H1 (cell line): ENCODE results near the gene OR51T1. TPM values are rescaled to one million over a fixed set of nuclear protein-coding genes. Genes with fewer than 3 reads are reported as not detected.

Experiments
- CTCF ChIA-PET: fragments of 300-600 bp; sonication (Branson Sonifier 250); formaldehyde crosslinking; loops from one replicate; lab custom pipeline; 2021; ENCODE audit not compliant: partially characterized antibody; lab: Charles Lee
- POLR2A ChIA-PET: fragments of 300-600 bp; sonication (Branson Sonifier 250); formaldehyde crosslinking; loops from one replicate; lab custom pipeline; 2021; ENCODE audit warnings: inconsistent platforms; ENCODE audit not compliant: partially characterized antibody; lab: Charles Lee
- DNase-seq, 2 experiments: peaks; one replicate each; pipeline versions ENCODE4 v3.0.0 to v3.0.0-alpha.2; 2010 to 2022; ENCODE audit warnings: low spot score in 2 of 2, low read depth in 1 of 2, mixed read lengths in 1 of 2
- FAIRE-seq: peaks from 2 replicates; lab custom pipeline; 2011; peaks lifted over from hg19 to GRCh38; lab: Jason Lieb, UNC
- H2AFZ ChIP-seq: 2 replicates; pipeline ENCODE4 v1.8.1; 2012; ENCODE audit warnings: low read length, inconsistent platforms
- H2AK5ac ChIP-seq: 2 replicates; pipeline ENCODE4 v1.6.1; 2013; ENCODE audit warnings: low read depth, low read length
- H2BK120ac ChIP-seq: replicated peaks from 2 replicates; pipeline ENCODE3; 2013; ENCODE audit warnings: low read depth, low read length, inconsistent platforms
- H2BK12ac ChIP-seq: 2 replicates; pipeline ENCODE4 v1.6.1; 2013; ENCODE audit warnings: low read depth, low read length
- H2BK15ac ChIP-seq: 2 replicates; pipeline ENCODE4 v1.6.1; 2013; ENCODE audit warnings: low read length
- H2BK20ac ChIP-seq: 2 replicates; pipeline ENCODE4 v1.6.1; 2013; ENCODE audit warnings: low read length
- H2BK5ac ChIP-seq: 2 replicates; pipeline ENCODE4 v1.6.1; 2013; ENCODE audit warnings: low read depth, low read length
- H3K14ac ChIP-seq: 2 replicates; pipeline ENCODE4 v1.6.1; 2013; ENCODE audit warnings: inconsistent platforms; ENCODE audit not compliant: insufficient read length
- H3K18ac ChIP-seq: 2 replicates; pipeline ENCODE4 v1.6.1; 2013; ENCODE audit warnings: low read length; ENCODE audit errors: extremely low read depth
- H3K23ac ChIP-seq: 2 replicates; pipeline ENCODE4 v1.6.1; 2013; ENCODE audit warnings: inconsistent platforms; ENCODE audit not compliant: insufficient read length
- H3K23me2 ChIP-seq: 2 replicates; pipeline ENCODE4 v1.6.1; 2013; ENCODE audit warnings: low read depth, low read length
- H3K27ac ChIP-seq: 2 replicates; pipeline ENCODE4 v1.6.1; 2011; ENCODE audit warnings: low read depth, low read length, inconsistent platforms
- H3K27me3 ChIP-seq, 4 experiments: replicated peaks in 1 of 4; 1 replicate in 1 of 4; 2 replicates in 3 of 4; pipeline versions ENCODE4 v1.6.1 to v1.8.1; 2011 to 2013; ENCODE audit warnings: low read length in 3 of 4, mild to moderate bottlenecking in 3 of 4, inconsistent platforms in 2 of 4, mixed read lengths in 2 of 4, moderate library complexity in 1 of 4; ENCODE audit not compliant: control insufficient read depth in 3 of 4, insufficient read depth in 3 of 4; ENCODE audit errors: extremely low read depth in 1 of 4
- H3K36me3 ChIP-seq, 4 experiments: 2 replicates each; pipeline versions ENCODE4 v1.6.1 to v1.8.1; 2011 to 2013; ENCODE audit warnings: mild to moderate bottlenecking in 4 of 4, low read length in 3 of 4, moderate library complexity in 2 of 4, control low read depth in 1 of 4, inconsistent platforms in 1 of 4; ENCODE audit not compliant: insufficient read depth in 4 of 4, control insufficient read depth in 2 of 4
- H3K4ac ChIP-seq: replicated peaks from 2 replicates; pipeline ENCODE3; 2013; ENCODE audit warnings: low read length, low read depth, mixed read lengths, inconsistent platforms; ENCODE audit not compliant: insufficient read length
- H3K4me1 ChIP-seq, 4 experiments: replicated peaks in 1 of 4; 1 replicate in 1 of 4; 2 replicates in 3 of 4; pipeline versions ENCODE4 v1.6.1 to v1.8.1; 2011 to 2013; ENCODE audit warnings: low read length in 3 of 4, inconsistent platforms in 2 of 4, mixed read lengths in 1 of 4; ENCODE audit not compliant: insufficient read depth in 4 of 4, control insufficient read depth in 3 of 4
- H3K4me2 ChIP-seq, 2 experiments: 2 replicates each; pipeline versions ENCODE4 v1.6.1 to v1.8.1; 2011 to 2013; ENCODE audit warnings: low read depth in 2 of 2, low read length in 2 of 2, control low read depth in 1 of 2, inconsistent platforms in 1 of 2, mild to moderate bottlenecking in 1 of 2; ENCODE audit not compliant: insufficient read depth in 1 of 2
- H3K4me3 ChIP-seq, 4 experiments: fragments of 200-600, 300-600 bp in 1 of 4; sonication (generic), shearing (Covaris generic), sonication (Bioruptor Twin) in 1 of 4; 2 replicates each; pipeline versions ENCODE4 v1.5.1 to v1.8.1; 2011 to 2016; ENCODE audit warnings: low read length in 4 of 4, low read depth in 3 of 4, control low read depth in 2 of 4, inconsistent platforms in 2 of 4, mild to moderate bottlenecking in 2 of 4, mixed read lengths in 1 of 4, moderate library complexity in 1 of 4; ENCODE audit not compliant: insufficient read depth in 2 of 4; ENCODE audit errors: extremely low read depth in 1 of 4
- H3K56ac ChIP-seq: replicated peaks from 2 replicates; pipeline ENCODE3; 2013; ENCODE audit warnings: low read depth, mild to moderate bottlenecking, mixed read lengths, low read length, inconsistent platforms; ENCODE audit not compliant: insufficient read length
- H3K79me1 ChIP-seq: 2 replicates; pipeline ENCODE4 v1.6.1; 2013; ENCODE audit warnings: low read depth, low read length, control low read depth
- H3K79me2 ChIP-seq, 2 experiments: 2 replicates each; pipeline versions ENCODE4 v1.6.1 to v1.8.1; 2012 to 2013; ENCODE audit warnings: low read length in 2 of 2, mild to moderate bottlenecking in 2 of 2, inconsistent platforms in 1 of 2; ENCODE audit not compliant: insufficient read depth in 2 of 2, control insufficient read depth in 1 of 2
- H3K9ac ChIP-seq, 4 experiments: replicated peaks in 1 of 4; 1 replicate in 1 of 4; 2 replicates in 3 of 4; pipeline versions ENCODE4 v1.6.1 to v1.8.1; 2011 to 2013; ENCODE audit warnings: low read depth in 3 of 4, low read length in 3 of 4, control low read depth in 2 of 4, mild to moderate bottlenecking in 2 of 4, moderate library complexity in 2 of 4, inconsistent platforms in 1 of 4; ENCODE audit errors: extremely low read depth in 1 of 4
- H3K9me3 ChIP-seq, 2 experiments: 2 replicates each; pipeline versions ENCODE4 v1.6.1 to v1.8.1; 2012 to 2013; ENCODE audit warnings: mild to moderate bottlenecking in 2 of 2, moderate library complexity in 2 of 2, control low read depth in 1 of 2, inconsistent platforms in 1 of 2, low read depth in 1 of 2, low read length in 1 of 2, mixed read lengths in 1 of 2; ENCODE audit not compliant: insufficient read depth in 2 of 2
- H4K20me1 ChIP-seq, 2 experiments: replicated peaks in 1 of 2; 2 replicates each; pipeline versions ENCODE3 to v1.8.1; 2011 to 2013; ENCODE audit warnings: inconsistent platforms in 2 of 2, low read length in 2 of 2, mild to moderate bottlenecking in 1 of 2; ENCODE audit not compliant: insufficient read depth in 2 of 2, control insufficient read depth in 1 of 2
- H4K5ac ChIP-seq: 2 replicates; pipeline ENCODE4 v1.6.1; 2013; ENCODE audit warnings: low read length, low read depth, mixed read lengths, inconsistent platforms; ENCODE audit not compliant: insufficient read length
- H4K8ac ChIP-seq: 2 replicates; pipeline ENCODE4 v1.8.0; 2013; ENCODE audit warnings: mild to moderate bottlenecking, moderate library complexity, low read length, inconsistent platforms; ENCODE audit not compliant: insufficient read depth; ENCODE audit errors: extremely low read depth
- H4K91ac ChIP-seq: replicated peaks from 2 replicates; pipeline ENCODE3; 2013; ENCODE audit warnings: low read length, mixed read lengths, inconsistent platforms; ENCODE audit not compliant: insufficient read length
- CBX5 ChIP-seq: fragments of 300-800, 300-1000 bp; sonication (generic); IDR thresholded peaks from 2 replicates; pipeline ENCODE4 v1.7.1; 2016; ENCODE audit warnings: antibody characterized with exemption, low read length, low read depth
- CTBP2 ChIP-seq: IDR thresholded peaks from 2 replicates; pipeline ENCODE4 v1.7.0; 2011; ENCODE audit warnings: borderline replicate concordance, mild to moderate bottlenecking, moderate library complexity, mixed read lengths, low read length; ENCODE audit not compliant: insufficient read depth, insufficient read length
- CTCF ChIP-seq, 3 experiments: IDR thresholded peaks; 1 replicate in 2 of 3; 2 replicates in 1 of 3; pipeline versions ENCODE4 v1.5.1 to v1.6.1; 2011; ENCODE audit warnings: low read length in 3 of 3, mild to moderate bottlenecking in 3 of 3, inconsistent platforms in 2 of 3, low read depth in 1 of 3, moderate library complexity in 1 of 3; ENCODE audit not compliant: insufficient read depth in 1 of 3; ENCODE audit errors: control extremely low read depth in 1 of 3
- E2F6 ChIP-seq: IDR thresholded peaks from 2 replicates; pipeline ENCODE4 v1.6.1; 2012; ENCODE audit warnings: inconsistent platforms
- EGR1 ChIP-seq: IDR thresholded peaks from 2 replicates; pipeline ENCODE4 v1.6.1; 2011; ENCODE audit warnings: low read depth, low read length, borderline replicate concordance
- EZH2 ChIP-seq: fragments of 200-600 bp; sonication (generic); IDR thresholded peaks from 2 replicates; pipeline ENCODE4 v1.7.1; 2012; ENCODE audit warnings: low read depth, mild to moderate bottlenecking, moderate library complexity, low read length, inconsistent platforms; ENCODE audit not compliant: severe bottlenecking
- KDM4A ChIP-seq: IDR thresholded peaks from one replicate; pipeline ENCODE4 v1.7.1; 2012; ENCODE audit warnings: low read depth, mild to moderate bottlenecking, moderate library complexity, low read length, inconsistent platforms; ENCODE audit not compliant: severe bottlenecking
- NANOG ChIP-seq: IDR thresholded peaks from 2 replicates; pipeline ENCODE4 v1.6.1; 2011; ENCODE audit warnings: low read length, low read depth, mild to moderate bottlenecking, inconsistent platforms; ENCODE audit not compliant: insufficient read depth, poor library complexity, severe bottlenecking
- PHF8 ChIP-seq: fragments of 200-600 bp; sonication (generic); conservative IDR thresholded peaks from 2 replicates; pipeline ENCODE4 v1.7.1; 2012; ENCODE audit warnings: low read depth, mild to moderate bottlenecking, inconsistent platforms, low read length, moderate library complexity
- RAD21 ChIP-seq, 2 experiments: IDR thresholded peaks in 1 of 2; conservative IDR thresholded peaks in 1 of 2; 2 replicates each; pipeline ENCODE4 v1.6.1; 2011; ENCODE audit warnings: low read depth in 2 of 2, low read length in 2 of 2, improper control_type of control experiment in 1 of 2, inconsistent platforms in 1 of 2, mild to moderate bottlenecking in 1 of 2, moderate library complexity in 1 of 2
- WGBS, 2 experiments: shearing (Covaris generic) in 1 of 2; methylation state at CpG; one replicate each; pipeline versions ENCODE4 v1.1.6 to v1.1.7; 2013 to 2015; ENCODE audit warnings: low lambda C conversion rate in 2 of 2, mixed read lengths in 2 of 2, inconsistent platforms in 1 of 2, low coverage in 1 of 2, missing lambda C conversion rate in 1 of 2; ENCODE audit not compliant: insufficient replicate concordance in 2 of 2, insufficient coverage in 1 of 2, insufficient read length in 1 of 2; ENCODE audit errors: extremely low coverage in 1 of 2, missing lambda C conversion rate in 1 of 2; 5-methylcytosine and 5-hydroxymethylcytosine counted together
- polyA plus RNA-seq, 7 experiments: library from polyadenylated mRNA; depleted of rRNA in 3 of 7; stranded (reverse) in 5 of 7; unstranded in 2 of 7; fragments of >200 nt in 5 of 7; fragments of 200-250 nt in 2 of 7; gene quantifications; 1 replicate in 5 of 7; 2 replicates in 1 of 7; 4 replicates in 1 of 7; pipeline versions ENCODE4 v1.2.1 to v1.2.3, GENCODE V29; 2011 to 2013; ENCODE audit warnings: missing spikeins in 2 of 7, mixed read lengths in 2 of 7
- total RNA-seq: library from RNA; stranded (reverse); fragmentation: NEBNext Ultra II Directional; extraction: Animal tissue kit (Norgen Biotek cat#: 25700); gene quantifications from 2 replicates; pipeline ENCODE4 v1.2.1, GENCODE V29; 2021

The OR51T1 gene
- total and polyA plus RNA-seq, 2 of the 8 experiments (the other 6 are each of a cell fraction or from before 2014, with no cell fraction given): not detected

- H4K20me1 ChIP-seq: peaks cover 0 to 1% of the 10 kb centered on the region in 2 experiments
- no peak overlapping the region for H3K9ac ChIP-seq
- H3K27me3 ChIP-seq: no peaks in the 10 kb centered on the region
- H2AFZ ChIP-seq: no peak overlapping the region
- H2BK15ac ChIP-seq: no peak overlapping the region
- H3K23me2 ChIP-seq: no peaks in the 10 kb centered on the region
- H3K4me1 ChIP-seq: no peaks in the 10 kb centered on the region
- H3K4me2 ChIP-seq: no peak overlapping the region
- no peak overlapping the region for H3K4ac ChIP-seq
- H2BK20ac ChIP-seq: no peak overlapping the region
- no peak overlapping the region for H2AK5ac ChIP-seq
- no peaks in the 10 kb centered on the region for H3K36me3 ChIP-seq
- no peak overlapping the region for H4K8ac ChIP-seq
- H3K56ac ChIP-seq: no peak overlapping the region
- H3K79me2 ChIP-seq: no peaks in the 10 kb centered on the region
- CTCF ChIA-PET: no interaction called here
- POLR2A ChIA-PET: no interaction called here
- FAIRE-seq (no peak), DNase-seq (no peak)
- no peaks in the 10 kb centered on the region for H3K9me3 ChIP-seq
- no peaks in the 10 kb centered on the region for H3K79me1 ChIP-seq
- H2BK5ac ChIP-seq: no peak overlapping the region
- H2BK120ac ChIP-seq: no peak overlapping the region
- H4K5ac ChIP-seq: no peak overlapping the region
- H3K18ac ChIP-seq: no peak overlapping the region
- no peak overlapping the region for H3K27ac ChIP-seq
- no peak overlapping the region for H3K4me3 ChIP-seq
- no peak overlapping the region for H3K14ac ChIP-seq
- H4K91ac ChIP-seq: no peak overlapping the region
- H3K23ac ChIP-seq: no peak overlapping the region
- H2BK12ac ChIP-seq: no peak overlapping the region
- 81% methylated on average over 1 of the region's 1 CpG; no CpG with 5 or more reads in 1 of the 2 experiments for WGBS, 2 experiments
- TF ChIP-seq CTCF (IDR thresholded peaks at IDR 0.05; ENCODE audit: control extremely low read depth in 1 of 3, insufficient read depth in 1 of 3, low read depth in 1 of 3, low read length in 3 of 3) (no peak), PHF8 (no peak), E2F6 (no peak), EGR1 (no peak), EZH2 (no peak), KDM4A (no peak), NANOG (no peak), CBX5 (no peak), CTBP2 (no peak), RAD21 (IDR thresholded peaks at IDR 0.05 in 1 of 2, conservative IDR thresholded peaks at IDR 0.05 in 1 of 2; ENCODE audit: low read depth in 2 of 2, low read length in 2 of 2) (no peak)
Measured at GRCh38 chr11:4922304-4922703, 40.6 kb downstream of the OR51T1 start.
